A549 treated with AZD2906 at 1 μM for 4 hours (cell line): ENCODE results near the gene PPM1B. TPM values are rescaled to one million over a fixed set of nuclear protein-coding genes. Genes with fewer than 3 reads are reported as not detected.

Experiments
- total RNA-seq: library from RNA; stranded (reverse); fragments of 200-300 nt; extraction: Qiagen RNA extraction; gene quantifications from 5 replicates; pipeline ENCODE4 v1.2.3, GENCODE V29; 2022

Gene PPM1B
- total RNA-seq, result 28.3 to 41.4 TPM (median 33.9 TPM) in 5 replicates

GRCh38 chr2:44168681-44169154 is at the start of gene PPM1B:
Gene PPM1B (plus strand): TSS chr2:44168875. CDS start chr2:44201200, 32,325 bp downstream.

Other genes with a start within 250 kb of the PPM1B start
- 84.2 to 96.5 TPM (median 92.1 TPM) in 5 replicates for gene LRPPRC, start 172.9 kb upstream of the PPM1B start, total RNA-seq
- gene SLC3A1, start 106.6 kb downstream of the PPM1B start, total RNA-seq, result 0.78 to 1.0 TPM (median 0.87 TPM) in 5 replicates
- 18.7 to 21.8 TPM (median 20.0 TPM) in 5 replicates for gene PREPL, start 192.6 kb downstream of the PPM1B start, total RNA-seq
- gene CAMKMT, start 193.1 kb downstream of the PPM1B start, total RNA-seq, result 3.5 to 5.4 TPM (median 4.8 TPM) in 5 replicates